Prostate gland (tissue), 2 donors: ENCODE measurements around the gene TMEM123. TPM values are rescaled to one million over a fixed set of nuclear protein-coding genes. Genes with fewer than 3 reads are reported as not detected.

ENCODE experiments used
- DNase-seq: peaks from one replicate; pipeline ENCODE4 v3.0.0-alpha.2; 2019; ENCODE audit warnings: low spot score
- H3K27ac ChIP-seq, 2 donors: fragments of 200-600 bp; sonication (generic); 2 replicates each; pipeline ENCODE4 v1.5.1; 2017 to 2019
- H3K27me3 ChIP-seq: fragments of 200-600 bp; sonication (generic); replicated peaks from 2 replicates; pipeline ENCODE4 v1.5.1; 2019; ENCODE audit not compliant: insufficient read depth
- H3K36me3 ChIP-seq, 2 donors: fragments of 200-600 bp; sonication (generic); 1 replicate in 1 of 2; 2 replicates in 1 of 2; pipeline versions ENCODE4 v1.5.1 to v1.8.1; 2017 to 2019
- H3K4me1 ChIP-seq: fragments of 200-600 bp; sonication (generic); replicated peaks from 2 replicates; pipeline ENCODE4 v1.5.1; 2019
- H3K4me3 ChIP-seq, 2 donors: fragments of 200-600 bp; sonication (generic); 2 replicates each; pipeline ENCODE4 v1.5.1; 2017 to 2019
- H3K9me3 ChIP-seq: fragments of 200-600 bp; sonication (generic); 2 replicates; pipeline ENCODE4 v1.5.1; 2017
- CTCF ChIP-seq, 4 experiments: fragments of 200-600 bp in 2 of 4; fragments of 450-650 bp in 2 of 4; sonication (generic) in 2 of 4; IDR thresholded peaks; 1 replicate in 3 of 4; 2 replicates in 1 of 4; pipeline ENCODE4 v1.5.1; 2016 to 2019; ENCODE audit warnings: antibody characterized with exemption in 4 of 4, mild to moderate bottlenecking in 2 of 4, moderate library complexity in 2 of 4
- POLR2A ChIP-seq: fragments of 450-650 bp; IDR thresholded peaks from one replicate; pipeline ENCODE4 v1.6.1; 2016; ENCODE audit warnings: antibody characterized with exemption, mild to moderate bottlenecking
- POLR2AphosphoS5 ChIP-seq: sonication (generic); formaldehyde crosslinking; IDR thresholded peaks from one replicate; pipeline ENCODE4 v1.6.1; 2017; ENCODE audit warnings: antibody characterized with exemption
- WGBS: methylation state at CpG from one replicate; pipeline ENCODE4 v1.1.5; 2018; 5-methylcytosine and 5-hydroxymethylcytosine counted together
- intact Hi-C: fragments of 100-400 bp; cut with DNase I; formaldehyde crosslinking; loops from one replicate; pipeline ENCODE4 v1.14.2; 2022
- total RNA-seq, 2 donors: library from RNA; depleted of rRNA; stranded (reverse); fragments of >200 nt; gene quantifications; one replicate each; pipeline ENCODE4 v1.1.0, GENCODE V29; 2016

Gene TMEM123
- total RNA-seq, 2 donors from 2014 or later = 205 to 227 TPM

- DNase-seq = no peak
- Histone ChIP-seq H3K9me3 (no peaks in the 10 kb centered on the region), H3K27me3 (no peaks in the 10 kb centered on the region), H3K36me3 (no peaks in the 10 kb centered on the region), H3K4me3 (no peak overlapping the region), H3K4me1 (peaks cover 5% of the 10 kb centered on the region), H3K27ac (no peak overlapping the region)
- intact Hi-C loops = no loop called here
- TF ChIP-seq CTCF (IDR thresholded peaks at IDR 0.05) = no peak
- no peak for TF ChIP-seq POLR2A
- TF ChIP-seq POLR2AphosphoS5 = no peak
- WGBS = 97% methylated on average over 9 of the region's 9 CpGs
Observed at GRCh38 chr11:102464037-102464436, 11.5 kb upstream of the TMEM123 start.

- TF ChIP-seq POLR2AphosphoS5 (no peak), POLR2A (no peak), CTCF (IDR thresholded peaks at IDR 0.05) (no peak)
- Histone ChIP-seq H3K36me3 (no peaks in the 10 kb centered on the region), H3K27ac (no peak overlapping the region), H3K9me3 (no peaks in the 10 kb centered on the region), H3K4me1 (no peaks in the 10 kb centered on the region), H3K27me3 (no peaks in the 10 kb centered on the region), H3K4me3 (no peak overlapping the region)
- WGBS = 88% methylated on average over 4 of the region's 4 CpGs
- intact Hi-C loops = no loop called here
- no peak for DNase-seq
Observed at GRCh38 chr11:102462610-102463009, 10.0 kb upstream of the TMEM123 start.

GRCh38 chr11:102459393-102459792 is 6.8 kb upstream of the TMEM123 start:
- no peaks in the 10 kb centered on the region for H3K9me3 ChIP-seq
- no peak overlapping the region for H3K27ac ChIP-seq
- TF ChIP-seq POLR2AphosphoS5 (no peak), CTCF (IDR thresholded peaks at IDR 0.05) (no peak), POLR2A (no peak)
- intact Hi-C loops = no loop called here
- no peaks in the 10 kb centered on the region for H3K27me3 ChIP-seq
- H3K36me3 ChIP-seq = no peaks in the 10 kb centered on the region
- no peak overlapping the region for H3K4me3 ChIP-seq
- DNase-seq = no peak
- no peaks in the 10 kb centered on the region for H3K4me1 ChIP-seq

- Histone ChIP-seq H3K9me3 (no peaks in the 10 kb centered on the region), H3K4me3 (no peak overlapping the region), H3K27ac (no peak overlapping the region), H3K27me3 (no peaks in the 10 kb centered on the region), H3K36me3 (no peaks in the 10 kb centered on the region), H3K4me1 (no peaks in the 10 kb centered on the region)
- no peak for TF ChIP-seq CTCF (IDR thresholded peaks at IDR 0.05)
- TF ChIP-seq POLR2AphosphoS5 = no peak
- no peak for TF ChIP-seq POLR2A
- no peak for DNase-seq
- intact Hi-C loops = no loop called here
- WGBS = 84% methylated on average over 3 of the region's 3 CpGs
Observed at GRCh38 chr11:102458548-102458947, 6.0 kb upstream of the TMEM123 start.

GRCh38 chr11:102457865-102458264 is 5.3 kb upstream of the TMEM123 start:
- DNase-seq = no peak
- H3K9me3 ChIP-seq = no peaks in the 10 kb centered on the region
- H3K27ac ChIP-seq = no peak overlapping the region
- no peaks in the 10 kb centered on the region for H3K36me3 ChIP-seq
- H3K4me3 ChIP-seq = no peak overlapping the region
- no peaks in the 10 kb centered on the region for H3K27me3 ChIP-seq
- intact Hi-C loops = no loop called here
- no peak for TF ChIP-seq CTCF (IDR thresholded peaks at IDR 0.05)
- no peak for TF ChIP-seq POLR2AphosphoS5
- no peak for TF ChIP-seq POLR2A
- no peaks in the 10 kb centered on the region for H3K4me1 ChIP-seq
